ENCODE results near the gene IP6K3. TPM values are rescaled to one million over a fixed set of nuclear protein-coding genes. Genes with fewer than 3 reads are reported as not detected.

The IP6K3 gene
- polyA plus RNA-seq, 1 of the 3 experiments (the other 2 are of a cell fraction) = 0.21 TPM

- H3K9me2 ChIP-seq = no peaks in the 10 kb centered on the region
- 93% methylated on average over 2 of the region's 10 CpGs for WGBS (ENCODE audit: low lambda C conversion rate)
- peaks cover 7 to 11% of the 10 kb centered on the region in 2 experiments; a peak in 3 of 4 replicates for H3K4me1 ChIP-seq (ENCODE audit: control insufficient read depth in 1 of 2, insufficient read depth in 2 of 2, low read depth in 1 of 2, low read length in 1 of 2)
- no peaks in the 10 kb centered on the region for H3K79me2 ChIP-seq (ENCODE audit: insufficient read depth)
- H3K27me3 ChIP-seq (ENCODE audit: insufficient read depth) = no peaks in the 10 kb centered on the region
- H3K9me3 ChIP-seq = no peaks in the 10 kb centered on the region
- no peaks in the 10 kb centered on the region for H4K20me1 ChIP-seq (ENCODE audit: insufficient read depth)
- H3K36me3 ChIP-seq (replicated peaks in 1 of 2; ENCODE audit: control insufficient read depth in 1 of 2, insufficient read depth in 2 of 2, low read length in 1 of 2) = no peaks in the 10 kb centered on the region
- H3K4me2 ChIP-seq = no peak overlapping the region
- H3K27ac ChIP-seq (ENCODE audit: low read depth in 2 of 2, low read length in 1 of 2) = no peak overlapping the region; a peak in 1 of 4 replicates
- no peak overlapping the region for H2AFZ ChIP-seq (ENCODE audit: low read depth)
- ChIA-PET CTCF (interaction anchor here (1.1 to 2.7 kb wide), 4 partner anchors 11 to 105 kb away, joined by 3 to 14 read pairs (median 6); no protein-coding TSS in a partner anchor), POLR2A (no interaction called here)
- H3K9ac ChIP-seq = no peak overlapping the region
- no peak for DNase-seq
- no peak for TF ChIP-seq SIN3A (IDR thresholded peaks at IDR 0.05; ENCODE audit: borderline replicate concordance, low read depth, low read length)
- TF ChIP-seq NFIC (IDR thresholded peaks at IDR 0.05; ENCODE audit: borderline replicate concordance) = no peak
- TF ChIP-seq TCF12 (IDR thresholded peaks at IDR 0.05) = no peak
- no peak for TF ChIP-seq ZBTB33 (IDR thresholded peaks at IDR 0.05; ENCODE audit: borderline replicate concordance, low read depth)
- no peak for TF ChIP-seq EP300 (IDR thresholded peaks at IDR 0.05; ENCODE audit: borderline replicate concordance in 1 of 2, low read depth in 1 of 2, low read length in 1 of 2)
- TF ChIP-seq SMC3 (IDR thresholded peaks at IDR 0.05; ENCODE audit: low read depth, low read length) = no peak
- TF ChIP-seq POLR2AphosphoS5 (IDR thresholded peaks at IDR 0.05; ENCODE audit: low read depth, low read length) = no peak
- no peak for TF ChIP-seq REST (IDR thresholded peaks at IDR 0.05; ENCODE audit: low read depth, low read length)
- TF ChIP-seq MAX (IDR thresholded peaks at IDR 0.05; ENCODE audit: low read depth) = no peak
- H3F3A ChIP-seq (replicated peaks; ENCODE audit: insufficient read depth) = no peaks in the 10 kb centered on the region
- H3K4me3 ChIP-seq (ENCODE audit: low read depth in 2 of 2, low read length in 1 of 2) = no peak overlapping the region
Measured at GRCh38 chr6:33689879-33690278, 56.8 kb downstream of the IP6K3 start.

GRCh38 chr6:33689148-33689494, 57.6 kb downstream of the IP6K3 start:
- H3K9ac ChIP-seq = no peak overlapping the region
- H3K4me3 ChIP-seq (ENCODE audit: low read depth in 2 of 2, low read length in 1 of 2) = no peak overlapping the region
- H3K4me1 ChIP-seq (ENCODE audit: control insufficient read depth in 1 of 2, insufficient read depth in 2 of 2, low read depth in 1 of 2, low read length in 1 of 2) = peaks cover 0 to 3% of the 10 kb centered on the region in 2 experiments; a peak in 1 of 4 replicates
- no peaks in the 10 kb centered on the region for H3K27me3 ChIP-seq (ENCODE audit: insufficient read depth)
- no peaks in the 10 kb centered on the region for H3F3A ChIP-seq (replicated peaks; ENCODE audit: insufficient read depth)
- H3K9me2 ChIP-seq = no peaks in the 10 kb centered on the region
- POLR2A ChIA-PET = no interaction called here
- H2AFZ ChIP-seq (ENCODE audit: low read depth) = no peak overlapping the region
- H4K20me1 ChIP-seq (ENCODE audit: insufficient read depth) = no peaks in the 10 kb centered on the region
- no peak overlapping the region for H3K27ac ChIP-seq (ENCODE audit: low read depth in 2 of 2, low read length in 1 of 2)
- WGBS (ENCODE audit: low lambda C conversion rate) = 88% methylated on average over 9 of the region's 12 CpGs
- TF ChIP-seq FOXM1 (IDR thresholded peaks at IDR 0.05; ENCODE audit: low read depth) (no peak), FOXJ3 (CRISPR knock-in tag; IDR thresholded peaks at IDR 0.05) (no peak), RFX5 (IDR thresholded peaks at IDR 0.05; ENCODE audit: low read length) (no peak), IRF3 (IDR thresholded peaks at IDR 0.05; ENCODE audit: low read depth, low read length) (no peak), TEAD4 (IDR thresholded peaks at IDR 0.05; ENCODE audit: borderline replicate concordance, insufficient read depth) (no peak), EP300 (IDR thresholded peaks at IDR 0.05; ENCODE audit: borderline replicate concordance in 1 of 2, low read depth in 1 of 2, low read length in 1 of 2) (no peak), USF1 (IDR thresholded peaks at IDR 0.05; ENCODE audit: borderline replicate concordance, low read depth) (no peak)
- H3K9me3 ChIP-seq = no peaks in the 10 kb centered on the region
- H3K36me3 ChIP-seq (replicated peaks in 1 of 2; ENCODE audit: control insufficient read depth in 1 of 2, insufficient read depth in 2 of 2, low read length in 1 of 2) = no peaks in the 10 kb centered on the region
- DNase-seq = no peak
- H3K79me2 ChIP-seq (ENCODE audit: insufficient read depth) = no peaks in the 10 kb centered on the region
- CTCF ChIA-PET = interaction anchor here (1.6 to 2.7 kb wide), 3 partner anchors 11 to 57 kb away, joined by 4 to 14 read pairs (median 7); no protein-coding TSS in a partner anchor
- no peak overlapping the region for H3K4me2 ChIP-seq

All from SK-N-SH (cell line).